Jurkat, Clone E6-1 (cell line): ENCODE results near the gene CRB1.
"Not testable (repeated sequence)": the region's sequence is repeated elsewhere in the genome, so short reads cannot be mapped to it uniquely, and the experiment has no call there.

ENCODE experiments used
- DNase-seq: peaks from one replicate; pipeline ENCODE4 v3.0.0-alpha.2; 2011; ENCODE audit warnings: low read depth, low spot score
- H3K4me3 ChIP-seq: 2 replicates; pipeline ENCODE4 v1.5.1; 2011; ENCODE audit warnings: mild to moderate bottlenecking, low read length, control low read depth, moderate library complexity

The CRB1 gene

DNA sequence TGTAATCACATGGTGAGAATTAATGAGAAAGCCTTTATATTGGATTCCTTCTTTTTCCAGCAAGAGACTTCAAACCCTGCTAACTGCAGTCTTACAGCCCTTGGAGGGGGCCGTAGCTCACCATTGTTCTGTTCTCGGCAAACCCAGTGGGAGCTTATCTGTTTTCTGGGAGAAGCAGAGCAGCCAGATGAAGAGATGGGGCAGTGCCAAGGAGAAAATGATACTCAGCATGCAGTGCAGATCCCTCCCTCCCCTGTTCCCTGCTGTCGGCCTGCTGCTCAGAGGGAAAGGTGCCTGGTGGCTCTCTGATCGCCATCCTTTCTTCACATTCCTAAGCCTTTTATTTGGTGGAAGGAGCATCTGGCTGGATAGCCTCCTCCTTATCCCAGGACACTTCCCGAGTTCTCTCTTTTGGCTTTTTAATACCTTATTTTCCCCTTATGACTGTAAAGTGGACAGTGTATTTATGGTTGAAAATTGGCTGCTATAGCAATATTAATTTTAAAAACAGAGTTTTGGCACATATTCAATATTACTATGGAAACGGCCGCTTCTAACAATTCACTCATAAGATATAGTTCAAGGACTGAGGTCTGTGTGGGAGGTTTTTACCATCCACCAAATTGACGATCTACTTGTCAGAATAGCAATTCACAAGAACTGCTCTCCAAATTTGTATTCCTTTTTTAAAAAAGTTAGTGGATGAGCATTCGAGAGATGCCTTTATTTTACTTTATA is 203.4 kb downstream of the CRB1 start:
- H3K4me3 ChIP-seq: no peak overlapping the region
- DNase-seq: no peak

- no peak for DNase-seq
- no peak overlapping the region for H3K4me3 ChIP-seq
Observed at GRCh38 chr1:197472141-197472540, 204.1 kb downstream of the CRB1 start.

DNA sequence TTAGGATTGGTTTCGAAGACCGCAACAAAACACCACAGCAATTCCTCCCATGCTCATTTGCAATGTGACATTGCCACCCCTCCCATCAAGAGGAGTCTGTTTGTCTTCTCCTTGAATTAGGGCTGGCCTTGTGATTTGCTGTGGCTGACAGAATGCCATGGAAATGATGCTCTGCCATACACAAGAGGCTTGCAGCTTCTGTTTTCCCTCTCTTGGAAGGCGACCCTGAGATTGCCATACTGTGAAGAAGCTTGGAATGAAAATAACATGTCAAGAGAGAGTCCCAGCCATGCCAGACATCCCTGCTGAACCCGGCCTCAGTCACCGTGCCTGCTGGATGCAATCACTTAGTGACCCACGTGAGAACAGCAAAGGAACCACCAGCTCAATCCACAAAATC is 212.4 kb downstream of the CRB1 start:
- no peak for DNase-seq
- no peak overlapping the region for H3K4me3 ChIP-seq

GRCh38 chr1:197481101-197481500 is 213.0 kb downstream of the CRB1 start:
- DNase-seq: peak; percentile 62
- no peak overlapping the region for H3K4me3 ChIP-seq

- no peak overlapping the region for H3K4me3 ChIP-seq
- no peak for DNase-seq
Observed at GRCh38 chr1:197485790-197486189, 217.7 kb downstream of the CRB1 start.

DNA sequence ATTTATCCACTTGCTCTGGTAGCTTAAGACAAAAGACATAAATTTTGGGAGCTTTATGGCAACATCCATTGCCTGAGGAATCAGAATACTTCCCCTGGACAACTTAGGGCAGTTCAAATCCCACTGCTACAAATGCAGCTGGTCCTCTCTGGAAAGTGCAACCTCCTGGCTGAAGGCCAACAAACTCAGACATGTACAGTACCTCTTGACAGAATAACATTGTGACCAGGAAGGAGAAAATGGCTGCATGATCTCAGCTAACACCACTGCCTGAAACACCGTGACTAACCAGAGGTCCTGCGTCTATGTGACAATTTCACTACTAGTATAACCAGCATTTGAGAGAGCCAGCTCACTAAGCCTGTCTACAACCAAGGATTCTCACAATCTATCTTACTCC is 218.9 kb downstream of the CRB1 start:
- H3K4me3 ChIP-seq: no peak overlapping the region
- no peak for DNase-seq

- not testable (repeated sequence) for DNase-seq, H3K4me3 ChIP-seq
Observed at GRCh38 chr1:197491505-197491904, 223.5 kb downstream of the CRB1 start.

DNA sequence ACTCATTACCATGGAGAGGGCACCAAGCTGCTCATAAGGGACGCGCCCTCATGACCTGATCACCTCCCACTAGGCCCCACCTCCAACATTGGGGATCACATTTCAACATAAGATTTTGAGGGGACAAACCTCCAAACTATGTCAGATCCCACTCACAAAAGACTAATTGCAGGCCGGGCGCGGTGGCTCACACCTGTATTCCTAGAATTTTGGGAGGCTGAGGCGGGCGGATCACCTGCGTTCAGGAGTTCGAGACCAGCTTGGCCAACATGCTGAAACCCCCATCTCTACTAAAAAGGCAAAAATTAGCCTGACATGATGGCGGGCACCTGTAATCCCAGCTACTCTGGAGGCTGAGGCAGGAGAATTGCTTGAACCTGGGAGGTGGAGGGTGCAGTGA is 228.7 kb downstream of the CRB1 start:
- no peak for DNase-seq
- no peak overlapping the region for H3K4me3 ChIP-seq

- no peak for DNase-seq
- no peak overlapping the region for H3K4me3 ChIP-seq
Observed at GRCh38 chr1:197510691-197511378, 242.8 kb downstream of the CRB1 start.

DNA sequence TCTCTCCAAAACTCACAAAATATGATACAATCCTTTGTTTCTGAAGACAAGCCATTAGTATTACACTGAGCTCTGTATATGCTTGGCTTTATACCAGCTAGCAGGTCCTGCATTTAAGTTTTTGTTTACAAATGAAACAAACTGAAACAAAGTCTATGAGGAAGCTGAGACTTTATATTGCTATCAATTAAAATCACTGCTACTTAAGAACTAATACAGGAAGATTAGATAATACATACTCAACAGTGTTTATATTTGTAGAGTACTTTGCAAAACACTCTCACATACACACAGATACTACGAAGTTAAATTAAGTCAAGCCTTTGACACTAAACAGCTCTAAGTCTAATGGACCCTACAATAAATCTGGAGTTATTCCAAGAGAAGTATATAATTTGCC is 247.4 kb downstream of the CRB1 start:
- no peak for DNase-seq
- no peak overlapping the region for H3K4me3 ChIP-seq

- DNase-seq: peak; percentile 23
Observed at GRCh38 chr1:197519741-197520334, 251.8 kb downstream of the CRB1 start.

DNA sequence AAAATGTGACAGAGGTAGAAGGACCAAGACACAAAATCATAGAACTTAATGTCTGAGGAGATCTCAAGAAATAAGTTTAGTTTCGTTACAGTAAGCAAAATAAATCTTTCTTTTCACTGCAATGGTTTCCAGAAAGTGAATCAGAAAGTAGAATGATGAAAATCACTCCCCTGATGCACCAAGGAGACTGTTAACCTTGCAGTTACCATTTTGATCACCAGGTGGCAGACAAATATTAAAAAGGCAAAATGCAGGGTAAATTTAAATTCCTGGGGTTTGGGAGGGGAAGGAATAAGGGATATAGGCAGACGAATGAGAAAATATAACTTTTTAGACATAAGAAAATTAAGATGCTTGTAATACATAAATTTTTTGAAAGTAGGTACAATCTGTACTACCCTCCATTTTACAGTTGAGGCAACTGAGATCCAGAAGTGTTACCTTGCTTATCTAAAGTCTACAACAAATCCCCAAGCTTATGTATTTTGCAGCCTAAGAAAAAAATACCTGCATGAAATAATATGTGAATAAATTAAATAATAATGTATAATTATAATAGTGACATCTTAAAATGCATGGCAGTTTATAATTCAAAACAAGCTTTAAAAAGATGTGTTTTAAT is 253.2 kb downstream of the CRB1 start:
- peak; percentile 26 for DNase-seq
- H3K4me3 ChIP-seq: no peak overlapping the region

More at GRCh38 chr1:197519741-197520334, 251.8 kb downstream of the CRB1 start:
- no peak overlapping the region for H3K4me3 ChIP-seq

DNA sequence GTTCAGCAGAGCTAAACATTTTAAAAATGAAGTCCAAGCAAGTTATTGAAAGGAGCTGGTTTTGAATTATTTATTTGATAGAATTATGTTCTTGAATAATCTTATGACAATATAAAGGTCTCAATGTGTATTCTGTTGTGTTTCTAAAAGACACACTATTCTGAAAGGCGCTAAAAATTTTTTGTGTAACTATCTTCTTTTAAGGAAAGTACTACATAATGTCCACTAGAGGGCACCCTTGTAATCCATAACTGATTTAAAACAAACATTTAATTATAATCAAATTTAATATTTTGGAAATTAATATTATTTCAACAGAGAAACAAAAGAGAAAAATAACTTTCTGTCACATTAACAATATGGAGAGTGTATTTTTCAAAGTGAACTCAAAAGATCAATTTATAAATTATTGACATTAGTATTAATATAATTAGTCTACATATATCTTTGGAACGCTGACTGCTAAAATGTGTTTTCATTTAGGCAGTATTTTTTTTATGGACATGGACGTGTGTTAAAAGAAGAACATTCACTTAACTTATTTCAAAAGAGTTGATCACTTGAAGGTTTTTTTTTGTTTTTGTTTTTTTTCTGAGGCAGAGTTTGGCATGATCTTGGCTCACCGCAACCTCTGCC is 258.8 kb downstream of the CRB1 start:
- H3K4me3 ChIP-seq: no peak overlapping the region
- peak; percentile 20 for DNase-seq
